RWPE1 (cell line): ENCODE measurements around the gene ZNF124.
"Not testable (repeated sequence)": the region's sequence is repeated elsewhere in the genome, so short reads cannot be mapped to it uniquely, and the experiment has no call there.

Experiments used
- CTCF ChIA-PET: fragments of 350-600 bp; sonication (Branson Sonifier 250); formaldehyde crosslinking; extraction: SDS; loops from one replicate; lab custom pipeline; 2021; lab: Yijun Ruan, JAX
- POLR2A ChIA-PET: fragments of 400-600 bp; formaldehyde crosslinking; extraction: SDS; loops from one replicate; lab custom pipeline; 2020; ENCODE audit warnings: antibody characterized with exemption; ENCODE audit not compliant: low non-redundant PET; lab: Yijun Ruan, JAX
- DNase-seq: peaks from one replicate; pipeline ENCODE4 v3.0.0; 2012; ENCODE audit warnings: low spot score
- H3K27ac ChIP-seq: fragments of 450-650 bp; 2 replicates; pipeline ENCODE4 v1.5.1; 2017
- CTCF ChIP-seq: fragments of 450-650 bp; conservative IDR thresholded peaks from 2 replicates; pipeline ENCODE4 v1.5.1; 2017; ENCODE audit warnings: low read depth, mild to moderate bottlenecking

The ZNF124 gene

DNA sequence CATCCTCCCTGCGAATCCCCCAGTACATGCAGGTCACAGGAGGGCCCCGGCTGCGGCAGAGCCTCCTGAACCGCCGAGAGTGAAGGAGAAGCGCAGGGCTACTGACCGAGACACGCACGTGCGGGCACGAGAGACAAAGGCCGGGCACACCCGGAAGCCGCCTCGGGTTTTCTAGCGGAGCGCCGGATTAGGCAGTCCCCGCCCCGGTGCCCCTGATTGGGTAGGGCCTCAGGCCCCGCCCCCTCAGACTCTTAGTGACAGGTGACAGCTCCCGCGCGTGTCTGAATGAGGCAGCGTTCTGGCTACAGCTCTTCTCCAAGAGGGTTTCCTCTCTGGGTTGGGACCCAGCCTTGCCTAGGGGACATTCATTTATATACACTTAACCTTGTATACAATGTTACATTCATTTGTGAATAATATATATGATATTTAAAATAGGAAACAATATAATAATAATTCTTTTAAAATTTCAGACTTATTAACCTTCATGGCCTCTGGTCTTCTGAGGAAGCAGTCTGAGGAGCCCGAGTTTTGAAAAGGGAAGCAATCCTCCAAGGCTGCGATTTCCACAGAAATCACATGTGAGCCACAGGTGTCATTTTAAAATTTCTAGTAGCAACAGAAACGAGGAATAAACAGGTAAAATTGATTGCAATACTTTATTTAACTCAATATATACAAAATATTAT, at the start of gene ZNF124:
Gene ZNF124 (minus strand): TSS at position 146 of the 689 bp plus-strand sequence. CDS start 143 bp downstream, at position 3.
- DNase-seq, CTCF ChIA-PET, H3K27ac ChIP-seq, POLR2A ChIA-PET: not testable (repeated sequence)

- DNase-seq, CTCF ChIA-PET, H3K27ac ChIP-seq, POLR2A ChIA-PET: not testable (repeated sequence)
Measured at GRCh38 chr1:247220280-247220679, 48.5 kb upstream of the ZNF124 start.

- H3K27ac ChIP-seq: no peak overlapping the region
- no peak for DNase-seq
- POLR2A ChIA-PET: no interaction called here
- TF ChIP-seq CTCF: no peak
- CTCF ChIA-PET: no interaction called here
Measured at GRCh38 chr1:247218121-247218651, 46.4 kb upstream of the ZNF124 start.

GRCh38 chr1:247216261-247216660, 44.4 kb upstream of the ZNF124 start:
- no peak for TF ChIP-seq CTCF
- ChIA-PET POLR2A (no interaction called here), CTCF (no interaction called here)
- DNase-seq: no peak
- H3K27ac ChIP-seq: no peak overlapping the region

GRCh38 chr1:247212627-247213617, 41.1 kb upstream of the ZNF124 start:
- ChIA-PET POLR2A (no interaction called here), CTCF (interaction anchor here (0.7 kb wide), 1 partner anchor 124 kb away, joined by 3 read pairs; no protein-coding TSS in a partner anchor)
- no peak overlapping the region for H3K27ac ChIP-seq
- TF ChIP-seq CTCF: no peak
- DNase-seq: no peak

- CTCF ChIA-PET: interaction anchor here (0.7 kb wide), 1 partner anchor 80 kb away, joined by 3 read pairs; no protein-coding TSS in a partner anchor
- no peak for TF ChIP-seq CTCF
- no peak for DNase-seq
- no peak overlapping the region for H3K27ac ChIP-seq
- POLR2A ChIA-PET: no interaction called here
Measured at GRCh38 chr1:247212012-247212411, 40.2 kb upstream of the ZNF124 start.

- DNase-seq: no peak
- ChIA-PET CTCF (interaction anchor here (0.7 kb wide), 1 partner anchor 81 kb away, joined by 3 read pairs; no protein-coding TSS in a partner anchor), POLR2A (no interaction called here)
- no peak for TF ChIP-seq CTCF
- H3K27ac ChIP-seq: no peak overlapping the region
Measured at GRCh38 chr1:247211339-247211738, 39.5 kb upstream of the ZNF124 start.
